Ascending aorta (tissue), 2 donors: ENCODE results near the gene TPX2. TPM values are rescaled to one million over a fixed set of nuclear protein-coding genes. Genes with fewer than 3 reads are reported as not detected.

ENCODE experiments used
- DNase-seq, 2 donors: peaks; one replicate each; pipeline ENCODE4 v3.0.0-alpha.2; 2019; ENCODE audit warnings: low spot score in 2 of 2
- H3K27ac ChIP-seq, 2 donors: fragments of 200-600 bp; sonication (generic); one replicate each; pipeline ENCODE4 v1.5.1; 2016 to 2017; ENCODE audit warnings: mild to moderate bottlenecking in 1 of 2
- H3K27me3 ChIP-seq: fragments of 200-600 bp; sonication (generic); one replicate; pipeline ENCODE4 v1.5.1; 2017
- H3K36me3 ChIP-seq, 2 donors: fragments of 200-600 bp; sonication (generic); one replicate each; pipeline ENCODE4 v1.5.1; 2016
- H3K4me1 ChIP-seq, 2 donors: fragments of 200-600 bp; sonication (generic); one replicate each; pipeline ENCODE4 v1.5.1; 2016 to 2017; ENCODE audit warnings: mild to moderate bottlenecking in 1 of 2
- H3K4me3 ChIP-seq, 2 donors: fragments of 200-600 bp; sonication (generic); one replicate each; pipeline ENCODE4 v1.5.1; 2016 to 2017; ENCODE audit warnings: mild to moderate bottlenecking in 1 of 2
- H3K9me3 ChIP-seq, 2 donors: fragments of 200-600 bp; sonication (generic); one replicate each; pipeline ENCODE4 v1.5.1; 2016
- intact Hi-C: fragments of 100-400 bp; cut with DNase I; formaldehyde crosslinking; loops from one replicate; pipeline ENCODE4 v1.15.1; 2023
- total RNA-seq: library from RNA; depleted of rRNA; stranded (reverse); fragments of >200 nt; gene quantifications from one replicate; pipeline ENCODE4 v1.1.0, GENCODE V29; 2016
- TF ChIP-seq, protein P1 (sequence below), 3 experiments: fragments of 200-600 bp in 2 of 3; fragments of 450-650 bp in 1 of 3; sonication (generic) in 2 of 3; IDR thresholded peaks; one replicate each; pipeline ENCODE4 v1.5.1; 2016 to 2019; ENCODE audit warnings: antibody characterized with exemption in 3 of 3, mild to moderate bottlenecking in 1 of 3, moderate library complexity in 1 of 3

TPX2 gene, protein sequence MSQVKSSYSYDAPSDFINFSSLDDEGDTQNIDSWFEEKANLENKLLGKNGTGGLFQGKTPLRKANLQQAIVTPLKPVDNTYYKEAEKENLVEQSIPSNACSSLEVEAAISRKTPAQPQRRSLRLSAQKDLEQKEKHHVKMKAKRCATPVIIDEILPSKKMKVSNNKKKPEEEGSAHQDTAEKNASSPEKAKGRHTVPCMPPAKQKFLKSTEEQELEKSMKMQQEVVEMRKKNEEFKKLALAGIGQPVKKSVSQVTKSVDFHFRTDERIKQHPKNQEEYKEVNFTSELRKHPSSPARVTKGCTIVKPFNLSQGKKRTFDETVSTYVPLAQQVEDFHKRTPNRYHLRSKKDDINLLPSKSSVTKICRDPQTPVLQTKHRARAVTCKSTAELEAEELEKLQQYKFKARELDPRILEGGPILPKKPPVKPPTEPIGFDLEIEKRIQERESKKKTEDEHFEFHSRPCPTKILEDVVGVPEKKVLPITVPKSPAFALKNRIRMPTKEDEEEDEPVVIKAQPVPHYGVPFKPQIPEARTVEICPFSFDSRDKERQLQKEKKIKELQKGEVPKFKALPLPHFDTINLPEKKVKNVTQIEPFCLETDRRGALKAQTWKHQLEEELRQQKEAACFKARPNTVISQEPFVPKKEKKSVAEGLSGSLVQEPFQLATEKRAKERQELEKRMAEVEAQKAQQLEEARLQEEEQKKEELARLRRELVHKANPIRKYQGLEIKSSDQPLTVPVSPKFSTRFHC
- total RNA-seq: not detected

DNA sequence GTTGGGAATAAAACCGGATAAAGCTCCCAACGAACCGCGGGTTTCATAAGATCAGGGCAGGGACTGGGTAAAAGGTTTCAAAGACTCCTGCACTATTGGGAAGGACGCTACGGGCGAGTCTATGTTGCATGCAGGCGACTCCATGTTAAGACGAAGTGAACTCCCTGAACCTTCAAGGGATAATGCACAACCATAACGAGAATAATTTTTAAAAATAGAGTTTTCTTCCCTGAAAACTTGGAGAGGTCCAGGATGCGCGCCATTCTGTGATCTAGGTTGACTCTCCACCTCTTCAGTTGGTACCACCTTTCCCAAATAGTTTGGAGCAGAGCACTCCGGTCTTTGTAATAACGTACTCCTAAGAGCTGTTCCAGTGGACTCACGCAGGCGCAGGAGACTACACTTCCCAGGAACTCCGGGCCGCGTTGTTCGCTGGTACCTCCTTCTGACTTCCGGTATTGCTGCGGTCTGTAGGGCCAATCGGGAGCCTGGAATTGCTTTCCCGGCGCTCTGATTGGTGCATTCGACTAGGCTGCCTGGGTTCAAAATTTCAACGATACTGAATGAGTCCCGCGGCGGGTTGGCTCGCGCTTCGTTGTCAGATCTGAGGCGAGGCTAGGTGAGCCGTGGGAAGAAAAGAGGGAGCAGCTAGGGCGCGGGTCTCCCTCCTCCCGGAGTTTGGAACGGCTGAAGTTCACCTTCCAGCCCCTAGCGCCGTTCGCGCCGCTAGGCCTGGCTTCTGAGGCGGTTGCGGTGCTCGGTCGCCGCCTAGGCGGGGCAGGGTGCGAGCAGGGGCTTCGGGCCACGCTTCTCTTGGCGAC is at the start of gene TPX2:
Gene TPX2 (plus strand): TSS at position 562 of the 821 bp plus-strand sequence. CDS start 18,187 bp downstream, outside the sequence.
- H3K4me3 ChIP-seq: peak within 1 kb of the TSS; percentile 61 to 77
- H3K4me1 ChIP-seq: peaks cover 0 to 3% of the 10 kb centered on the region in 2 donors
- H3K36me3 ChIP-seq: no peaks in the 10 kb centered on the region
- intact Hi-C loops: loop anchor here (2.0 to 5.0 kb wide), 2 partner anchors 68 to 213 kb away; partner anchors contain the start of gene PDRG1
- TF ChIP-seq, protein P1, sequence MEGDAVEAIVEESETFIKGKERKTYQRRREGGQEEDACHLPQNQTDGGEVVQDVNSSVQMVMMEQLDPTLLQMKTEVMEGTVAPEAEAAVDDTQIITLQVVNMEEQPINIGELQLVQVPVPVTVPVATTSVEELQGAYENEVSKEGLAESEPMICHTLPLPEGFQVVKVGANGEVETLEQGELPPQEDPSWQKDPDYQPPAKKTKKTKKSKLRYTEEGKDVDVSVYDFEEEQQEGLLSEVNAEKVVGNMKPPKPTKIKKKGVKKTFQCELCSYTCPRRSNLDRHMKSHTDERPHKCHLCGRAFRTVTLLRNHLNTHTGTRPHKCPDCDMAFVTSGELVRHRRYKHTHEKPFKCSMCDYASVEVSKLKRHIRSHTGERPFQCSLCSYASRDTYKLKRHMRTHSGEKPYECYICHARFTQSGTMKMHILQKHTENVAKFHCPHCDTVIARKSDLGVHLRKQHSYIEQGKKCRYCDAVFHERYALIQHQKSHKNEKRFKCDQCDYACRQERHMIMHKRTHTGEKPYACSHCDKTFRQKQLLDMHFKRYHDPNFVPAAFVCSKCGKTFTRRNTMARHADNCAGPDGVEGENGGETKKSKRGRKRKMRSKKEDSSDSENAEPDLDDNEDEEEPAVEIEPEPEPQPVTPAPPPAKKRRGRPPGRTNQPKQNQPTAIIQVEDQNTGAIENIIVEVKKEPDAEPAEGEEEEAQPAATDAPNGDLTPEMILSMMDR (IDR thresholded peaks at IDR 0.05): peak; percentile 13 to 23 (median 19)
- no peaks in the 10 kb centered on the region for H3K27me3 ChIP-seq
- H3K27ac ChIP-seq: peak within 1 kb of the TSS; percentile 50 to 64
- H3K9me3 ChIP-seq: no peaks in the 10 kb centered on the region
- peak; percentile 90 to 97 for DNase-seq

DNA sequence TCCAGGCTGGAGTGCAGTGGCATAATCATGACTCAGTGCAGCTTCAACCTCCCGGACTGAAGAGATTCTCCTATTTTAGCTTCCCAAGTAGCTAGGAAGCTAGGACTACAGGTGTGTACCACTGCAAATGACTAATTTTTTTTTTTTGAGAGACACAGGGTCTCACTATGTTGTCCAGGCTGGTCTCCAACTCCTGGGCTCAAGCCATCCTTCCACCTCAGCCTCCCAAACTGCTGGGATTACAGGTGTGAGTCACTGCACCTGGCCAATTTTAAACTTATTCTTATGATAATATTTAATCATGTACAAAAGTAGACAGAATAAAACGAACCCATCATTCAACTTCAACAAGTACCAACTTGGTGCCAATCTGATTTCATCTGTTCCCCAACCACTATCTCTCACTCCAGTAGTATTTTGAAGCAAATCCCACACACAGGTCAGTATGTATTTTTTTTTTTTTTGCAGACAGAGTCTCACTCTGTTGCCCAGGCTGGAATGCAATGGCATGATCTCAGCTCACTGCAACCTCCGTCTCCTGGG is 48.9 kb upstream of the TPX2 start:
- H3K27ac ChIP-seq: peak overlapping the region; percentile 24 to 34
- peaks cover 9 to 46% of the 10 kb centered on the region in 2 donors for H3K36me3 ChIP-seq
- peaks cover 0 to 43% of the 10 kb centered on the region in 2 donors for H3K4me1 ChIP-seq
- TF ChIP-seq, protein P1 (IDR thresholded peaks at IDR 0.05): no peak
- no peak for DNase-seq
- H3K9me3 ChIP-seq: no peaks in the 10 kb centered on the region
- intact Hi-C loops: no loop called here
- no peak overlapping the region for H3K4me3 ChIP-seq
- H3K27me3 ChIP-seq: no peaks in the 10 kb centered on the region

DNA sequence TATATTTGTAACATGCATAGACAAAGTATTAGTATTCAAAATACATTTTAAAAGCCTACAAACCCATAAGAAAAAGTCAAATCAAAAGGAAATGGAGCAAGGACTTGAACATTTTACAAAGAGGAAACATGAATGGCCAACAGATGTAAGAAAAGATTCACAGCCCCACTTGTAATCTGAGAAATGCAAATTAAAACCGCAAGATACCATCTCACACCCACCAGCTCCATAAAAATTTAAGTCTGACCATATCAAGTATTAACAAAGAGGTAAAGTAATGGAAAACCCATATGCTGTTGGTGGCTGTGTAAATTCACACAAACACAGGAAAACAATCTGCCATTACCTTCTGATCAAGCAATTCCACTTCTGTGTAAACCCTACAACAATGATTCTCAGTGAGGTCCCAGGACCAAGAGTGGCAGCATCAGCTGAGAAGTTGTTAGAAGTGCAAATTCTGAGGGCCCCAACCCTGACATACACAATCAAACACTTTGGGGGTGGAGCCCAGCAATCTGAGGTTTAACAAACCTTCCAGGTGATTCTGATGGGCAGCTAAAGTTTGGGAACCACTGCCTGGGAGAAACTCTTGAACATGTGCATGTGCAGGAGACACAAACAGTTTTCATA is 47.3 kb upstream of the TPX2 start:
- no peak for DNase-seq
- TF ChIP-seq, protein P1 (IDR thresholded peaks at IDR 0.05): no peak
- H3K4me3 ChIP-seq: no peak overlapping the region
- intact Hi-C loops: no loop called here
- no peaks in the 10 kb centered on the region for H3K9me3 ChIP-seq
- peak overlapping the region; percentile 10 to 51 for H3K27ac ChIP-seq
- H3K4me1 ChIP-seq: peaks cover 4 to 41% of the 10 kb centered on the region in 2 donors
- H3K27me3 ChIP-seq: no peaks in the 10 kb centered on the region
- H3K36me3 ChIP-seq: peaks cover 14 to 40% of the 10 kb centered on the region in 2 donors

DNA sequence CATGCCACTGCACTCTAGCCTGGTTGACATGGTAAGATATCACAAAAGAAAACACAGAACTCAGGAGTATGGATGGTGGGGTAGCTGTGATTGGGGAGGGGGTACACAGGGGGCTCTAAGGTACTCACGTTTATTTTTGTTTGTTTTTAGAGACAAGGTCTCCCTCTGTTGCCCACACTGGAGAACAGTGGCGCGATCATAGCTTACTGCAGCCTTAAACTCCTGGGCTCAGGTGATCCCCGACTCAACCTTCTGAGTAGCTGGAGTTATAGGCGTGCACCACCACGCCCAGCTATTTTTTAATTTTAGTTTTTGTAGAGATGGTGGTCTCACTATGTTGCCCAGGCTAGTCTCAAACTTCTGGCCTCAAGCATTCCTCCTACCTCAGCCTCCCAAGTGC is 45.7 kb upstream of the TPX2 start:
- H3K36me3 ChIP-seq: peaks cover 11 to 26% of the 10 kb centered on the region in 2 donors
- peak overlapping the region in 1 of 2 donors; percentile 96 for H3K27ac ChIP-seq
- no peaks in the 10 kb centered on the region for H3K27me3 ChIP-seq
- intact Hi-C loops: no loop called here
- H3K4me1 ChIP-seq: peaks cover 4 to 44% of the 10 kb centered on the region in 2 donors
- TF ChIP-seq, protein P1 (IDR thresholded peaks at IDR 0.05): no peak
- no peak overlapping the region for H3K4me3 ChIP-seq
- H3K9me3 ChIP-seq: no peaks in the 10 kb centered on the region
- DNase-seq: no peak
